ENCODE results near the gene TMEM145.

GRCh38 chr19:42368765-42369164 is 55.7 kb downstream of the TMEM145 start:
- TF ChIP-seq USF1 (IDR thresholded peaks at IDR 0.05): no peak
- no peak for TF ChIP-seq REST (IDR thresholded peaks at IDR 0.05; ENCODE audit: low read depth)
- TF ChIP-seq MAX (IDR thresholded peaks at IDR 0.05): no peak
- TF ChIP-seq RAD21 (IDR thresholded peaks at IDR 0.05; ENCODE audit: low read depth): no peak
- TF ChIP-seq TAF1 (IDR thresholded peaks at IDR 0.05; ENCODE audit: low read depth): no peak
- no peak for TF ChIP-seq EP300 (IDR thresholded peaks at IDR 0.05; ENCODE audit: borderline replicate concordance)
- TF ChIP-seq YY1 (IDR thresholded peaks at IDR 0.05; ENCODE audit: low read depth): no peak
- no peak for TF ChIP-seq CEBPB (IDR thresholded peaks at IDR 0.05)
- TF ChIP-seq CREB1 (IDR thresholded peaks at IDR 0.05; ENCODE audit: low read depth): no peak
- TF ChIP-seq ZBTB7A (IDR thresholded peaks at IDR 0.05; ENCODE audit: low read depth): no peak
